ENCODE results near the gene IL11. TPM values are rescaled to one million over a fixed set of nuclear protein-coding genes. Genes with fewer than 3 reads are reported as not detected.

IL11 gene
- polyA plus RNA-seq, 3 donors, result not detected

- no peak overlapping the region for H3K27ac Mint-ChIP-seq
- Histone ChIP-seq H3K79me2 (ENCODE audit: insufficient read depth, low read length) (no peaks in the 10 kb centered on the region), H3K27ac (ENCODE audit: low read depth in 1 of 2, low read length in 2 of 2) (no peak overlapping the region), H3K4me2 (replicated peaks; ENCODE audit: extremely low read depth, low read length, poor library complexity, severe bottlenecking) (no peak overlapping the region), H3K4me3 (replicated peaks in 1 of 3; ENCODE audit: low read depth in 2 of 3, low read length in 3 of 3) (no peak overlapping the region), H3K27me3 (ENCODE audit: control insufficient read depth in 2 of 2, insufficient read depth in 2 of 2, low read length in 2 of 2) (peaks cover 0 to 14% of the 10 kb centered on the region in 2 donors), H3K4me1 (ENCODE audit: control insufficient read depth in 1 of 2, insufficient read depth in 2 of 2, low read length in 2 of 2) (peaks cover 8 to 10% of the 10 kb centered on the region in 2 donors), H3K36me3 (replicated peaks in 1 of 2; ENCODE audit: control insufficient read depth in 1 of 2, insufficient read depth in 2 of 2, low read length in 2 of 2) (peaks cover 9 to 13% of the 10 kb centered on the region in 2 donors), H2AFZ (ENCODE audit: insufficient read depth, low read depth, low read length, poor library complexity, severe bottlenecking) (no peak overlapping the region), H3K9ac (ENCODE audit: insufficient read depth, low read length, poor library complexity, severe bottlenecking) (no peak overlapping the region), H3K9me3 (replicated peaks in 1 of 2; ENCODE audit: control insufficient read depth in 1 of 2, insufficient read depth in 1 of 2, low read length in 2 of 2) (no peaks in the 10 kb centered on the region), H4K20me1 (ENCODE audit: insufficient read depth, low read length) (no peaks in the 10 kb centered on the region)
- H3K27me3 Mint-ChIP-seq (ENCODE audit: low read depth in 3 of 3), result peaks cover 11 to 18% (median 18%) of the 10 kb centered on the region in 3 donors
- H3K36me3 Mint-ChIP-seq, result peaks cover 19 to 21% of the 10 kb centered on the region in 2 donors
- TF ChIP-seq CTCF (IDR thresholded peaks at IDR 0.05), result no peak
- intact Hi-C loops (cut with micrococcal nuclease), result no loop called here
- H3K4me3 Mint-ChIP-seq, result no peak overlapping the region
- peaks cover 0 to under 1% (median under 1%) of the 10 kb centered on the region in 7 donors for H3K9me3 Mint-ChIP-seq
- H3K4me1 Mint-ChIP-seq, result peaks cover 18% of the 10 kb centered on the region
- no CpG with 5 or more reads among the region's 10 CpGs for WGBS (ENCODE audit: insufficient coverage)
- no peak for DNase-seq
Observed at GRCh38 chr19:55347442-55348009, 22.7 kb downstream of the IL11 start.

- Mint-ChIP-seq H3K4me1 (peaks cover 12% of the 10 kb centered on the region), H3K4me3 (no peak overlapping the region), H3K27ac (no peak overlapping the region), H3K27me3 (ENCODE audit: low read depth in 3 of 3) (peaks cover 4 to 12% (median 12%) of the 10 kb centered on the region in 3 donors), H3K36me3 (peaks cover 17 to 23% of the 10 kb centered on the region in 2 donors), H3K9me3 (no peaks in the 10 kb centered on the region)
- intact Hi-C loops (cut with micrococcal nuclease), result no loop called here
- DNase-seq, result no peak
- peaks cover 11 to 15% of the 10 kb centered on the region in 2 donors for H3K36me3 ChIP-seq (replicated peaks in 1 of 2; ENCODE audit: control insufficient read depth in 1 of 2, insufficient read depth in 2 of 2, low read length in 2 of 2)
- TF ChIP-seq CTCF (IDR thresholded peaks at IDR 0.05), result no peak
- H4K20me1 ChIP-seq (ENCODE audit: insufficient read depth, low read length), result peaks cover 2% of the 10 kb centered on the region
- WGBS (ENCODE audit: insufficient coverage), result 95% methylated on average over 27 of the region's 41 CpGs
- peaks cover 2 to 6% of the 10 kb centered on the region in 2 donors for H3K4me1 ChIP-seq (ENCODE audit: control insufficient read depth in 1 of 2, insufficient read depth in 2 of 2, low read length in 2 of 2)
- H3K27me3 ChIP-seq (ENCODE audit: control insufficient read depth in 2 of 2, insufficient read depth in 2 of 2, low read length in 2 of 2), result peaks cover 0 to 7% of the 10 kb centered on the region in 2 donors
- no peak overlapping the region for H3K4me3 ChIP-seq (replicated peaks in 1 of 3; ENCODE audit: low read depth in 2 of 3, low read length in 3 of 3)
- no peak overlapping the region for H2AFZ ChIP-seq (ENCODE audit: insufficient read depth, low read depth, low read length, poor library complexity, severe bottlenecking)
- no peak overlapping the region for H3K27ac ChIP-seq (ENCODE audit: low read depth in 1 of 2, low read length in 2 of 2)
- no peaks in the 10 kb centered on the region for H3K79me2 ChIP-seq (ENCODE audit: insufficient read depth, low read length)
- no peak overlapping the region for H3K9ac ChIP-seq (ENCODE audit: insufficient read depth, low read length, poor library complexity, severe bottlenecking)
- H3K4me2 ChIP-seq (replicated peaks; ENCODE audit: extremely low read depth, low read length, poor library complexity, severe bottlenecking), result no peak overlapping the region
- no peaks in the 10 kb centered on the region for H3K9me3 ChIP-seq (replicated peaks in 1 of 2; ENCODE audit: control insufficient read depth in 1 of 2, insufficient read depth in 1 of 2, low read length in 2 of 2)
Observed at GRCh38 chr19:55346725-55347441, 23.4 kb downstream of the IL11 start.
